Muscle layer of duodenum (tissue), 2 donors: ENCODE measurements around the gene WNK1.
A peak's percentile ranks its signal among the peaks of the same experiment; 100 is the strongest.
"Not testable (repeated sequence)": the region's sequence is repeated elsewhere in the genome, so short reads cannot be mapped to it uniquely, and the experiment has no call there.

Experiments used
- H3K27ac ChIP-seq: one replicate; pipeline ENCODE4 v1.7.0; 2013; ENCODE audit warnings: mild to moderate bottlenecking, low read length
- H3K27me3 ChIP-seq: one replicate; pipeline ENCODE4 v1.7.0; 2013; ENCODE audit warnings: low read depth, mild to moderate bottlenecking, control low read depth, low read length
- H3K36me3 ChIP-seq, 2 donors: one replicate each; pipeline ENCODE4 v1.7.0; 2013; ENCODE audit warnings: low read length in 2 of 2, control low read depth in 1 of 2, mild to moderate bottlenecking in 1 of 2; ENCODE audit not compliant: insufficient read depth in 2 of 2, control insufficient read depth in 1 of 2
- H3K4me1 ChIP-seq, 2 donors: one replicate each; pipeline ENCODE4 v1.7.0; 2013; ENCODE audit warnings: low read length in 2 of 2, mild to moderate bottlenecking in 2 of 2, control low read depth in 1 of 2, moderate library complexity in 1 of 2; ENCODE audit not compliant: insufficient read depth in 2 of 2, control insufficient read depth in 1 of 2
- H3K4me3 ChIP-seq, 2 donors: one replicate each; pipeline ENCODE4 v1.7.0; 2013; ENCODE audit warnings: low read length in 2 of 2, low read depth in 1 of 2, mild to moderate bottlenecking in 1 of 2
- H3K9me3 ChIP-seq, 2 donors: one replicate each; pipeline ENCODE4 v1.7.0; 2013; ENCODE audit warnings: low read length in 2 of 2, control low read depth in 1 of 2, mild to moderate bottlenecking in 1 of 2; ENCODE audit not compliant: control insufficient read depth in 1 of 2
- donor health status: healthy.

The WNK1 gene

GRCh38 chr12:751999-752694 is at the start of gene WNK1:
Gene WNK1 (plus strand): TSS chr12:752579. CDS start chr12:753566, 987 bp downstream.
- no peaks in the 10 kb centered on the region for H3K9me3 ChIP-seq
- peaks cover 0 to 3% of the 10 kb centered on the region in 2 donors for H3K36me3 ChIP-seq
- peak within 1 kb of the TSS; percentile 89 to 92 for H3K4me3 ChIP-seq
- H3K4me1 ChIP-seq, result peaks cover 17 to 26% of the 10 kb centered on the region in 2 donors
- H3K27me3 ChIP-seq, result no peaks in the 10 kb centered on the region
- peak within 1 kb of the TSS; percentile 86 for H3K27ac ChIP-seq

DNA sequence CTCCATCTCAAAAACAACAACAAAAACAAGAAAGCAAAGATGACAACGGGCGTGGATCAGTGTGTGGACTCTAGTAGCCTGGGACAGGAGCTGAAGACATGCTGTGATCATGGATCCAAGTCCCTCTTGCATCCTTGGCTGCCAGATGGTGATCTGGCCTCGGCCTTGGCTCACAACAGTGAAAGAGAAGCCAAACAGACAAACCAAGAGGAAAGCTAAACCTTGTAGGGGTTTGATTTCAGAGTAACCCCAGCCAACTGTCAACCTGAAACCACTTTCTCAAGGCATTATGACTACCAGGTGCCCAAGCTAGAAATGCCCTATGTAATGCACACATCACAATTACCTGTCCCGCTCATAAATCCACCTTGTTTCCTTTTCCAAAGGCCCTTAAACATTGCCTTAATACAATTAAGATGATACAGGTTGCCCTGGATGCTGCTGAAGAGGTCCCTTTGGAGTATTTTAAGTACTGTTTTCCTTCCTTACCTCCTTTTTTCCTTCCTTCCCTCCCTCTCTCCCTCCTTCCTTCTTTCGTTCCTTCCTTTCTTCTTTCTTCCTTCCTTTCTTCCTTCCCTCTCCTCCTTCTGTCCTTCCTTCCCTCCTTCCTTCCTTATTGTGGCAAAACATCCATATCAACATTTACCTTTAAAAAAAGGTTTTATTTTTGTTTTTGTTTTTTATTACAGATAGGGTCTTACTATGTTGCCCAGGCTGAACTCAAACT is 47.7 kb upstream of the WNK1 start:
- Histone ChIP-seq H3K9me3 (no peaks in the 10 kb centered on the region), H3K4me1 (no peaks in the 10 kb centered on the region), H3K4me3 (no peak overlapping the region), H3K36me3 (no peaks in the 10 kb centered on the region), H3K27me3 (no peaks in the 10 kb centered on the region), H3K27ac (no peak overlapping the region)

DNA sequence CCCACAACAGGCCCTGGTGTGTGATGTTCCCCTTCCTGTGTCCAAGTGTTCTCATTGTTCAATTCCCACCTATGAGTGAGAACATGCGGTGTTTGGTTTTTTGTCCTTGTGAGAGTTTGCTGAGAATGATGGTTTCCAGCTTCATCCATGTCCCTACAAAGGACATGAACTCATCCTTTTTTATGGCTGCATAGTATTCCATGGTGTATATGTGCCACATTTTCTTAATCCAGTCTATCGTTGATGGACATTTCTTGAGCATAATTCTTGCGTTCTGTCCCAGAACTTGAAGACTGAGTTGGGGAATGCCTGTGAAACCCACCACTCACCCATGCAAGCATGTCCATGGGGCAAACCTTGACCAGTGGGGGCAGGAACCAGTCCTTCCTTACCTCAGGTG is 44.3 kb upstream of the WNK1 start:
- not testable (repeated sequence) for H3K27ac ChIP-seq, H3K4me3 ChIP-seq, H3K27me3 ChIP-seq, H3K36me3 ChIP-seq, H3K9me3 ChIP-seq, H3K4me1 ChIP-seq

GRCh38 chr12:709455-710020 is 42.8 kb upstream of the WNK1 start:
- no peaks in the 10 kb centered on the region for H3K36me3 ChIP-seq
- H3K27me3 ChIP-seq, result no peaks in the 10 kb centered on the region
- H3K4me1 ChIP-seq, result no peaks in the 10 kb centered on the region
- H3K4me3 ChIP-seq, result no peak overlapping the region
- no peaks in the 10 kb centered on the region for H3K9me3 ChIP-seq
- no peak overlapping the region for H3K27ac ChIP-seq

DNA sequence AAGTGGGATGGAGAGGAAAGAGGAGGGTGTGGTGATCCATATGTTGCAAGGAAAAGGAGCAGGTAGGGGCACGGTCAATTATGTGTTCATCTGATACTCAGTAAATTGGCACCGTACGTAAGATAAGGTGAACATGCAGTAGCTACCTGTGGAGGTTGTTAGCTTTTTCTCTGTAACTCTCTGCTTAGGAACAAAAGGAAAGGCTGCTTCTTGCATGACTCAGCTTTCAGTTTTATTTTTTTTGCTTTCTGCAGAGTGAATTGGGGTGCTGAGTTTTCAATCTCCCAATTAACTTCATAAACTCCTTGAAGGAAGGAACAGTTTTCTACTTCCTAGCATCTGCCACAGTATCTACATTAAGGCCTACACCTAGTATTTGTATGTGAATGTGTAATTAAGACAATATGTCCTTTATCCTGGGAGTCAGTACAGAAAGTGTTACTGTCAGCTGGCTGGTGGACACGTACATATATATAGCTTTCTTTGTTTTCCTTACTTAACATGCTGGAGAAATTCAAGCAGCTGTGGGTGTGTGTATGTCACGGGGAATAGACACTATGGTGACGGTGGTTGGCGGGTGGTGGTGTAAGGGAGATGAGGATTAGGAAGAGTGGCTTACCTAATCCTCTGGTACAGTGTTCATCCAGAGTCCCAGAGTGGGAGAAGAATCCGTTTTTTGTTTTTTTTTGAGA is 40.1 kb upstream of the WNK1 start:
- no peaks in the 10 kb centered on the region for H3K36me3 ChIP-seq
- H3K27ac ChIP-seq, result no peak overlapping the region
- no peaks in the 10 kb centered on the region for H3K9me3 ChIP-seq
- H3K4me1 ChIP-seq, result no peaks in the 10 kb centered on the region
- no peaks in the 10 kb centered on the region for H3K27me3 ChIP-seq
- no peak overlapping the region for H3K4me3 ChIP-seq

GRCh38 chr12:713281-713875 is 39.0 kb upstream of the WNK1 start:
- Histone ChIP-seq H3K4me3 (no peak overlapping the region), H3K36me3 (no peaks in the 10 kb centered on the region), H3K9me3 (no peaks in the 10 kb centered on the region), H3K27ac (no peak overlapping the region), H3K27me3 (no peaks in the 10 kb centered on the region), H3K4me1 (no peaks in the 10 kb centered on the region)

DNA sequence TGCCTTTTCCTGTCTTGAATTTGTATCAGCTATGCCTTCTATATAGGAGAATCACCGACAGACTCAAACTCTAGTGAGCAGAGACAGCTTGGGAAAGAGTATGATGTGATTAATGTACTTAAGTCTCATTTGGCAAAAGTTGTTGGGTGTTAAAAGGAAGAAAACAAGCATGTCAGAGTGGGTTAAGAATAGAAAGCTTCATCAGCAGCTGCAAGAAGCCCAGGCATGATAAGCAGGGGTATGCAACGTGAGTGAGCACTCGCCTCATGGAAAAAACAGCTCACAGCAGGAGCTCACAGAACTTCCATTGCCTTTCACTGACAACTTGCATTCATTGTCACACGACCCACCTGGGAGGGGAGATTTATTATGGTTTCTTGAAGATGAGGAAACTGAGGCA is 35.9 kb upstream of the WNK1 start:
- Histone ChIP-seq H3K27ac (no peak overlapping the region), H3K36me3 (no peaks in the 10 kb centered on the region)

GRCh38 chr12:718756-719102 is 33.6 kb upstream of the WNK1 start:
- H3K36me3 ChIP-seq, result no peaks in the 10 kb centered on the region
- H3K4me1 ChIP-seq, result peaks cover 0 to 4% of the 10 kb centered on the region in 2 donors
- no peaks in the 10 kb centered on the region for H3K27me3 ChIP-seq
- H3K9me3 ChIP-seq, result no peaks in the 10 kb centered on the region
- H3K4me3 ChIP-seq, result no peak overlapping the region
- no peak overlapping the region for H3K27ac ChIP-seq

More for the DNA sequence above, 35.9 kb upstream of the WNK1 start:
- H3K9me3 ChIP-seq, result no peaks in the 10 kb centered on the region
- H3K4me1 ChIP-seq, result peaks cover 0 to 4% of the 10 kb centered on the region in 2 donors
- H3K27me3 ChIP-seq, result no peaks in the 10 kb centered on the region
- H3K4me3 ChIP-seq, result no peak overlapping the region

DNA sequence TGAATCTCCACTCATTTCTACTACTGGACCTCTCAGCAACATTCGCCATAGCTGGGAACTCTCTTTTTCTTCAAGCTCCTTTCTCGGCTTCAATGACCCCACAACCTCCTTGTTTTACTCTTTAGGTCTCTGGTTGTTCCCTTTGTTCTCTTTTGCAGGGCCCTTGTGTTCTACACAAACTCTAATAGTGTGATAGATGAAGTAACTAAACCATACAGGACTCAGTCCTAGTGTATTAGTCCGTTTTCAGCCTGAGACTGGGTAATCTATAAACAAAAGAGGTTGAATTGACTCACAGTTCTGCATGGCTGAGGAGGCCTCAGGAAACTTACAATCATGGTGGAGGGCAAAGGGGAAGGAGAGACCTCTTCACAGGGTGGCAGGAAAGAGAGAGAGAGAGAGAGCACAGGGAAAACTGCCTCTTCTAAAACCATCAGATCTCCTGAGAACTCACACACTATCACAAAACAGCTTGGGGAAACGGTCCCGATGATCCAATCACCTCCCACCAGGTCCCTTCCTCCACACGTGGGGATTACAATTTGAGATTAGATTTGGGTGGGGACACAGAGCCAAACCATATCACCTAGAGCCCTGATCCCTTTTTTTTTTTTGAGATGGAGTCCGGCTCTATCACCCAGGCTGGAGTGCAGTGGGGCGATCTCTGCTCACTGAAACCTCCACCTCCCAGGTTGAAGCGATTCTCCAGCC is 32.0 kb upstream of the WNK1 start:
- H3K27ac ChIP-seq, result no peak overlapping the region
- H3K4me1 ChIP-seq, result peaks cover 0 to 4% of the 10 kb centered on the region in 2 donors
- H3K27me3 ChIP-seq, result no peaks in the 10 kb centered on the region
- H3K9me3 ChIP-seq, result no peaks in the 10 kb centered on the region
- H3K4me3 ChIP-seq, result no peak overlapping the region
- H3K36me3 ChIP-seq, result no peaks in the 10 kb centered on the region

GRCh38 chr12:724194-724855 is 28.1 kb upstream of the WNK1 start:
- Histone ChIP-seq H3K36me3 (no peaks in the 10 kb centered on the region), H3K27ac (no peak overlapping the region), H3K27me3 (no peaks in the 10 kb centered on the region), H3K4me3 (no peak overlapping the region), H3K4me1 (peaks cover 0 to 3% of the 10 kb centered on the region in 2 donors), H3K9me3 (no peaks in the 10 kb centered on the region)
